Epidermal melanocyte (primary cell): Measurements from ENCODE around the gene TASL.
"Not testable (repeated sequence)": the region's sequence is repeated elsewhere in the genome, so short reads cannot be mapped to it uniquely, and the experiment has no call there.

ENCODE experiments used
- DNase-seq: peaks from one replicate; pipeline ENCODE4 v3.0.0; 2011; ENCODE audit warnings: low spot score; ENCODE audit not compliant: insufficient read length

TASL gene

DNA sequence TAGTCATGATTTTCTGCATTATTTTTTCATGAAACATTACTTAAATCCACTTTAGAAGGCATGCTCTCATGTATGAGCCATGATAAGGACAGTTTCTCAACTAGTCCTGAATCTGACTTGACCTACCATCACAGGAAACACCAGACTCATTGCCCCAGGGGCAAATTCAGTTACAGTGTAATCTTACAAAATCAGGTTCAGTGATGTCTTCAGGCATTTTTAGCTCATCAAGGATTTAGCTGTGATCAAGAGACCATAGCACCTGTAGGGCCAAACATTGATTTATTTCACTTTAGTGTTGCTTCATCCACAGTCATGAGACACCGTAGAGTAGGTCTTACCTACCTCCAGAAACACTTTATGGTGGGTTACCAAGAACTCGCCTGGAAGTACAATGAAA lies 3.1 kb upstream of the TASL start:
- no peak for DNase-seq

DNA sequence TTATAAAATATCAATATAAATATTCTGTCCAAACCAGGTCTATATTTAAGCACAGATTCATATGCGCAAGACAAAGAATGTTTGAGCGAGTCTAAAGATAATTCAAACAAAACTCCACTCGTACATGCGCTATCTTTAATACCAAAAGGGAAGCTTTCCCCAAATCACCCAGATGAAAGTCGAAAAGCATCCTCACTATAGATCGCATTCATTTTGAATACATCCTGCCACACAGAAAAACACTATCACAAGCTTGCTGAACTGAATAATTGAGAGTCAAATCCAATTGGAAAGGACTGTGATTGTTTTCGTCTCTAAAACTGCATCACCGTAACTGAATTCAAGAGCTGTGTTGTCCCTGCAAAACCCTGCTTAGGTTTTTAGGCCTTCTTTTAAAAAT lies 685 bp downstream of the TASL start:
- no peak for DNase-seq

DNA sequence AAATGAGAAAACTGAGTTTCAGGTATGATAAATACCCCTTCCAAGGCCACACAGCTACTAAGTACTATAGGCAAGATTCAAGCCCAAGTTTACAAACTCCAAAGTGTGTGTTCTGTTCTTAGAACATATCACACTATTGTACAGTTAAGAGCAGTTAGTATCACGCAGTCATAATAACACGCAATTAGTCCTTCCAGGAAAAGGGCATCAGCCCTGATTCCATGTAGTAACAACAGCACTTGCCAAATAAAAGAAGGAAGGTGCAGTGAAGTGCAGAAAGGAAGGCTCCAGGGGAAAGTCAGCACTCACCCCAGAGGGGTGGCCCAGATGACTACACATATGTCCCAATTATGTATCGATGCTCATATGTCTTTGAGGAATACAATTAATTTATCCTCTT lies 4.4 kb downstream of the TASL start:
- no peak for DNase-seq

DNA sequence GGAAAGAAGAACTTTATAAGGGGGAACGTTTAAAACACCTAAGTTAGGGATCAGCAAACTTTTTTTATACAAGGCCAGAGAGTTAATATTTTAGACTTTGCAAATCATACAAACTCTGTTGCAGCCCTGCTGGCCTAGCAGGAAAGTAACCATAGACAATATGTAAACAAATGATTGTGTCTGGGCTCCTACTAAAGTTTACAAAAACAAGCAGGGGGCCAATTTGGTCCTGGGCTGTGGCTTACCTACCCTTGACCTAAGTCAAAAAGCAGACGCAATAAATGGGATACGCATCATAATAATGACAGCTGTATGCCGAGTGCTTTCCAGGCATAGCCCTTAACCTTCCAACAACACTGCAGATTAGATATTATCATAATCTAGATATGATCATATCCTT lies 4.9 kb downstream of the TASL start:
- no peak for DNase-seq

DNA sequence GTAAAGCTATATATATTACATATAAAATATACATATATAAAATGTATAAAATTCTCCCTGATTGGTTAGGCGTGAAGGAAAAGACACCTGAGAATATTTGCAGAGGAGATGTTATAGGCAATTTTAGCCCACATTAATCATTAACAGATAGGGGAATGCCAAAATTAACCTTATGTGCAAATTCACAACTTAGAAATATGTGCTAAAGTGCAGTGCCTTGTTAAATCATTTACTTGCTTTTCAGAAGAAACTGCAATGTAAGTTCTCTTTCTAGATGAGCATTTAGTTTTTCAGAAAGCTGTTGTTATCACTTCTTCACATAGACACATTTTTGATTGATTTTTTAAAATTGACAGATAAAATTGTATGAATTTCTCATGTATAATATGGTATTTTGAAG lies 5.6 kb downstream of the TASL start:
- DNase-seq: no peak

DNA sequence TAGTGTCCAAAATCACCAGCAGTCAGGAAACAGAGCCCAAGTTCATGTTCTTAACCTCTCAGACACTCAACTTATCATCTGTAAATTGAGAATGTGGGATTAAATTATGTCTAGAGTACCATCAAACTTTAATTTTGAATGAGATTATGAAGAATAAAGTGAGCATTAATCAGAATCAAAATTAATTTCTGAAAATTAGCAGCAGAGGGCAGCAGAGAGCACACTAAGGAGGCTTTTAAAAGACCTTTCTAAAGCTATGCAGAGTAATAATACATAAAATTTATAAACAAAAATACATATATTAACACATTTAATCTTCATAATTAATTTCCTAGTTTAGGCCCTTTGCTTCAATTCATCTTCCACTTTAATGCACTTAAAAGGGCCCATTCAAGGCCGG lies 7.1 kb downstream of the TASL start:
- DNase-seq: no peak

DNA sequence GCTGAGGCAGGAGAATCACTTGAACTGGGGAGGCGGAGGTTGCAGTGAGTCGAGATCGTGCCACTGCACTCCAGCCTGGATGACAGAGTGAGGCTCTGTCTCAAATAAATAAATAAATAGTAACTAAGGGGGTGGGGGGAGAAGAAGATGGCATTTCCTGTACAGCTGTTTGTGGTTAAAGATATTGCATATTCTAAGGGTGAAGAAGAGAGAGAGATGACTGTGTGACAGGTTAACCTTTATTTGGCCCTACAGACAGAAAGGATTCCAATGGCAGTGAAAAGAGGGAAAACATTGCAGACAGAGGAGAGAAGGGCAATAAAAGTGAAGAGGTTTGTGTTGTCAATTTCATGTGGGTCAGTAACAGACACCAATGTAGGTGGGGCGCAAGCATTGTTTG lies 9.4 kb downstream of the TASL start:
- peak; percentile 13 for DNase-seq

DNA sequence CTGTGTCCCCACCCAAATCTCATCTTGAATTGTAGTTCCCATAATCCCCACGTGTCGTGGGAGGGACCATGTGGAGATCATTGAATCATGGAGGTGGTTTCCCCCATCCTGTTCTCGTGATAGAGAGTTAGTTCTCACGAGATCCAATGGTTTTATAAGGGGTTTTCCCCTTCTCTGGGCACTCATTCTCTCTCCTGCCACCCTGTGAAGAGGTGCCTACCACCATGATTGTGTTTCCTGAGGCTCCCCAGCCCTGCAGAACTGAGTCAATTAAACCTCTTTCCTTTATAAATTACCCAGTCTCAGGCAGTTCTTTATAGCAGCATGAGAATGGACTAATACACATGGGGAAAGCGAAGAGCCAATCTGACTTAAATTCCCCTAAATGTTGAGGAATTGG lies 14.5 kb downstream of the TASL start:
- DNase-seq: not testable (repeated sequence)

DNA sequence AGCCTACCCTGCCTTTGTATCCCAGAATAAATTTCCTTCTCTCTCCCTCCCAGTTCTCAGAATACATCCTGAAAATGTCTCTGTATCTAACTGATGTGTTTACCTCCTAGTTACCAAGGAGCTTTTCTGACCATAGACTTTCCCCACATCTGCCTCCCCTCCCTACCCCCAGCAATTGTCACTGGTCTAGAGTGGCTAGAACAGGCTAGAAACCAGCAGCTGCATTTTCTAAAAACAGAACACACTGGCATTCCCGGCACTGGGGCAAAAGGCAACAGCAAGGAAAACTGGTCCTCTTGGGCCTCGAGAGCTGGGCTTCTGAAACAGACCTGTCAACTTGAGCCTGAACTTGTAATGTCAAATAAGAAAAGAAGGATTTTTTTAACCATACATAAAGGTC lies 16.4 kb downstream of the TASL start:
- no peak for DNase-seq

DNA sequence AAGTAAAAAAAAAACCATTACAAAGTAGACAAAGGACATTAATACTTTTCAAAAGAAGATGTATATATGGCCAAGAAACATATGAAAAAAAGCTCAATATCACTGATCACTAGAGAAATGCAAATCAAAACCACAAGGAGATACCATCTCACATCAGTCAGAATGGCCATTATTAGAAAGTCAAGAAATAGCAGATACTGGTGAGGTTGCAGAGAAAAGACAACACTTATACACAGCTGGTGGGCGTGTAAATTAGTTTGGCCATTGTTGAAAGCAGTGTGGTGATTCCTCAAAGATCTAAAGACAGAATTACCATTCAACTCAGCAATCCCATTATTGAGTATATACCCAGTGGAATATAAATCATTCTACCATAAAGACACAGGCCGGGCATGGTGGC lies 39.3 kb downstream of the TASL start:
- no peak for DNase-seq

DNA sequence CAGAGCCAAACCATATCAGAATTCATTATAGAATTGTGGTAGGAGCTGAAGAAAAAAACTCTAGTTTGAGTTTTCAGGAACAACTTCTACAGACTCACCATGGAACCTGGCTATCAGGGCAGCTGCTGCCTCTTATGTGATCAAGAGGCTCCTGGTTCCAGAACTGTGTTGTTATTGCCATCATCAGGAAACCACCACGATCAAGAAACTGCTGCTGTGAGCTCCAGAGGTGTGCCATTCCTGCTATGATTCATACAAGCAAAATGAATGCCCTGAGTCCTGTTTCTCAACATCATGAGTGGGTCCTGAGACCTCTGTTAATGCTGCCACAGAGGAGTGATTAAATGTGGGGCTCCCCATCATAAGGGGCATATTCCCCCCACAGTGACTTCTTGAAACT lies 43.7 kb downstream of the TASL start:
- DNase-seq: no peak

DNA sequence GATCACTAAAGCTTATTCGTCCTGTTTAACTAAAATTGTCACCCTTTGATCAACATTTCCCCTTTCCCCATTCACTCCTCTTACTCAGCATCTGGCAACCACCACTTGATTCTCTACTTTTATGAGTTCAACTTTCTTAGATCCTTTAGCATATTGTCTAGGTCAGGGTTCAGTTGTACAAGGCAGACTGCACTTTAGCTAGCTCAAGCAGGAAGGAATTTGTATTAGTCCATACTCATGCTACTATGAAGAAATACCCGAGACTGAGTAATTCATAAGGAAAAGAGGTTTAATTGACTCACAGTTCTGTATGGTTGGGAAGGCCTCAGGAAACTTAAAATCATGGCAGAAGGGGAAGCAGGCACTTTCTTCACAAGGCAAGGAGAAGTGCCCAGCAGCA lies 44.3 kb downstream of the TASL start:
- no peak for DNase-seq

DNA sequence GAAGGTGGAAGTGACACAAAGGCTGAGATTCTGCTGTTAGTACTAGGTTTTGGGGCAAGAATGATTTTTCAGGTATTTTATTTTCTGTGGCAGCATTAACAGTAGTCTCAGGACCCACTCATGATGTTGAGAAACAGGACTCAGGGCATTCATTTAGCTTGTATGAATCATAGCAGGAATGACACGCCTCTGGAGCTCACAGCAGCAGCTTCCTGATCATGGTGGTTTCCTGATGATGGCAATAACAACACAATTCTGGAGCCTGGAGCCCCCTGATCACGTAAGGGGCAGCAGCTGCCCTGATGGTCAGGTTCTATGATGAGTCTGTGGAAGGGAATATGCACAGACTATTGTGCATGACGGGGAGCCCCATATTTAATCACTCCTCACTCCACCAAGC lies 47.0 kb downstream of the TASL start:
- DNase-seq: no peak

DNA sequence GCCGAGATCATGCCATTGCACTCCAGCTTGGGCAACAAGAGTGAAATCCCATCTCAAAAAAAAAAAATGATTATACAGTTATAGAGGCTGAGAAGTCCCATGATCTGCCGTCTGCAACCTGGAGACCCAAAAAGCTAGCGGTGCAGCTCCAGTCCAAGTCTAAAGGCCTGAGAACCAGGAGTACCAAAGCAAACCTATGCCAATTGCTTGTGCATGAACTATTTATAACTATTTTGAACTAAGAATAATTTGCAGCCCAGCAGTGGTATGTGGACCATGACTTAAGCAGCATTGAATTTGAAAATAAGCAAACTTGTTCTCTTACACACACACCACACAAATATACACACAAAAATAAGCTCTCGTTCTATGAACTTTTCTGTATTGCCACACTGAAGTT lies 51.8 kb downstream of the TASL start:
- DNase-seq: no peak

DNA sequence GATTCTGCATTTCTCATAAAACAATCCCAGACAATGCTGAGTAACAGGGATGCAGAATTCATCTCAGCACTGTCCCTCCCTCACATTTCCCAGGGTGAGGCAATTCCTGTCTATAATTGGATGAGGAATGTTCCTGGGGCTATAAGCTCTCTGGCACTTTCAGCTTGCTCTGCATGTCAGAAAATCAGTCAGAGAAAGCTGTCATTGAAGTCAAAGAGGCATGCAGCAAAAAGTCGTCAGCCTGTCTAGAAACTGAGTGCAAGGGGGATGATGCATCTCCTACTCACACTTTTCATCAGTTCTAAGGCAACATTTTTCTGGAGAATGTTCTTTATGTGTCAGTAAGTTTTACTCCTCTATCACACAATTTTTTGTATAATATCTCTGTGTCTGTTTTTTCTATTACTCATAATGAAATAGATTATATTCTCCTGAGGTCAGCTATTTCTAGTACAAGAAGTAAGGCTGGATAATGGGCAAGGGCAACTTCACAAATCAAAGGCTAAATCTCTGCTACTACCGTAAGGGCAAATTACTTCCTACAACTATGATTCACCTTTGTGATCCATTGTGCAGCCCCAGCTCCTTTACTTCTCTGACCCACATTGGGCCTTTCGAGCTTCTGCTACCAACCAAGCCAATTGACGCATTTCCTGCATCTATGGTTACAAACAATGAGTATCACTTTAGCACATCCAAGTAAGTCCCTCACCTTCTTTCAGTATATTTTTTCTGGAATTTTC lies 56.0 kb downstream of the TASL start:
- no peak for DNase-seq

DNA sequence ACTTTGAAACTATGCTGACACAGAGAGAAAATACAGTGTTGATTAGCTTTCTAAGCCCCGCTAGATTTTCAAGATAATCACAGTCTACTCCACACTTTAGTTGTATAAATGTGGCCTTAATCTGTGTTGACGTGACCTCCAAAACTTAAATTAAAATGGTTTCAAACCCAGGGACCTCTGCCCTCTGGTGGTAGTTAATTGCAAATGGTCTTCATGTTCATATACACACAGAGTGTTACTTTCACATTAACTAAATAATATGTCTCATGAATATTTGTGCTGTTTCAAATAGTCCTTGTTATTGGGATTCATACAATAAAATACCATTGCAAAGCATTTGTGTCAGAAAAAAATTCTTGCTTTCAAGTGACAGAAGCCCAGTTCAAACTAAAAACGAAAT lies 64.3 kb downstream of the TASL start:
- no peak for DNase-seq
